ENCODE results near the gene RNASET2. TPM values are rescaled to one million over a fixed set of nuclear protein-coding genes. Genes with fewer than 3 reads are reported as not detected.
"Not testable (repeated sequence)": the region's sequence is repeated elsewhere in the genome, so short reads cannot be mapped to it uniquely, and the experiment has no call there.

Gene RNASET2
- polyA plus RNA-seq, 4 donors, result 55.0 to 71.3 (median 61.3) TPM

GRCh38 chr6:166949528-166950442 lies 6.6 kb downstream of the RNASET2 start:
- no peak for DNase-seq (ENCODE audit: low read depth in 4 of 4, low spot score in 3 of 4)

- DNase-seq (ENCODE audit: low read depth in 4 of 4, low spot score in 3 of 4), result not testable (repeated sequence)
Measured at GRCh38 chr6:166948724-166949123, 7.6 kb downstream of the RNASET2 start.

- DNase-seq (ENCODE audit: low read depth in 4 of 4, low spot score in 3 of 4), result no peak
Measured at GRCh38 chr6:166947251-166947650, 9.1 kb downstream of the RNASET2 start.

GRCh38 chr6:166946125-166946524 lies 10.2 kb downstream of the RNASET2 start:
- DNase-seq (ENCODE audit: low read depth in 4 of 4, low spot score in 3 of 4), result no peak

- no peak for DNase-seq (ENCODE audit: low read depth in 4 of 4, low spot score in 3 of 4)
Measured at GRCh38 chr6:166944666-166945256, 11.6 kb downstream of the RNASET2 start.

- no peak for DNase-seq (ENCODE audit: low read depth in 4 of 4, low spot score in 3 of 4)
Measured at GRCh38 chr6:166942393-166943168, 13.8 kb downstream of the RNASET2 start.

GRCh38 chr6:166940643-166941068 lies 15.7 kb downstream of the RNASET2 start:
- DNase-seq (ENCODE audit: low read depth in 4 of 4, low spot score in 3 of 4), result no peak

- DNase-seq (ENCODE audit: low read depth in 4 of 4, low spot score in 3 of 4), result no peak
Measured at GRCh38 chr6:166939894-166940293, 16.5 kb downstream of the RNASET2 start.

- no peak for DNase-seq (ENCODE audit: low read depth in 4 of 4, low spot score in 3 of 4)
Measured at GRCh38 chr6:166939345-166939744, 17.0 kb downstream of the RNASET2 start.

GRCh38 chr6:166938704-166939103 lies 17.6 kb downstream of the RNASET2 start:
- no peak for DNase-seq (ENCODE audit: low read depth in 4 of 4, low spot score in 3 of 4)

GRCh38 chr6:166938150-166938549 lies 18.2 kb downstream of the RNASET2 start:
- no peak for DNase-seq (ENCODE audit: low read depth in 4 of 4, low spot score in 3 of 4)

GRCh38 chr6:166937746-166938145 lies 18.6 kb downstream of the RNASET2 start:
- DNase-seq (ENCODE audit: low read depth in 4 of 4, low spot score in 3 of 4), result no peak

- DNase-seq (ENCODE audit: low read depth in 4 of 4, low spot score in 3 of 4), result no peak
Measured at GRCh38 chr6:166936079-166936787, 20.1 kb downstream of the RNASET2 start.

GRCh38 chr6:166935353-166935752 lies 21.0 kb downstream of the RNASET2 start:
- DNase-seq (ENCODE audit: low read depth in 4 of 4, low spot score in 3 of 4), result no peak

GRCh38 chr6:166934174-166934573 lies 22.2 kb downstream of the RNASET2 start:
- no peak for DNase-seq (ENCODE audit: low read depth in 4 of 4, low spot score in 3 of 4)

- no peak for DNase-seq (ENCODE audit: low read depth in 4 of 4, low spot score in 3 of 4)
Measured at GRCh38 chr6:166933396-166933795, 23.0 kb downstream of the RNASET2 start.

GRCh38 chr6:166932616-166933015 lies 23.7 kb downstream of the RNASET2 start:
- DNase-seq (ENCODE audit: low read depth in 4 of 4, low spot score in 3 of 4), result no peak

GRCh38 chr6:166932116-166932515 lies 24.2 kb downstream of the RNASET2 start:
- DNase-seq (ENCODE audit: low read depth in 4 of 4, low spot score in 3 of 4), result no peak

- DNase-seq (ENCODE audit: low read depth in 4 of 4, low spot score in 3 of 4), result no peak
Measured at GRCh38 chr6:166931426-166931970, 24.9 kb downstream of the RNASET2 start.

- DNase-seq (ENCODE audit: low read depth in 4 of 4, low spot score in 3 of 4), result no peak
Measured at GRCh38 chr6:166930354-166930891, 25.9 kb downstream of the RNASET2 start.

All from right renal pelvis (tissue), 4 donors.